ENCODE data around the gene CCDC141.
"Not testable (repeated sequence)": the region's sequence is repeated elsewhere in the genome, so short reads cannot be mapped to it uniquely, and the experiment has no call there.

CCDC141 gene, protein sequence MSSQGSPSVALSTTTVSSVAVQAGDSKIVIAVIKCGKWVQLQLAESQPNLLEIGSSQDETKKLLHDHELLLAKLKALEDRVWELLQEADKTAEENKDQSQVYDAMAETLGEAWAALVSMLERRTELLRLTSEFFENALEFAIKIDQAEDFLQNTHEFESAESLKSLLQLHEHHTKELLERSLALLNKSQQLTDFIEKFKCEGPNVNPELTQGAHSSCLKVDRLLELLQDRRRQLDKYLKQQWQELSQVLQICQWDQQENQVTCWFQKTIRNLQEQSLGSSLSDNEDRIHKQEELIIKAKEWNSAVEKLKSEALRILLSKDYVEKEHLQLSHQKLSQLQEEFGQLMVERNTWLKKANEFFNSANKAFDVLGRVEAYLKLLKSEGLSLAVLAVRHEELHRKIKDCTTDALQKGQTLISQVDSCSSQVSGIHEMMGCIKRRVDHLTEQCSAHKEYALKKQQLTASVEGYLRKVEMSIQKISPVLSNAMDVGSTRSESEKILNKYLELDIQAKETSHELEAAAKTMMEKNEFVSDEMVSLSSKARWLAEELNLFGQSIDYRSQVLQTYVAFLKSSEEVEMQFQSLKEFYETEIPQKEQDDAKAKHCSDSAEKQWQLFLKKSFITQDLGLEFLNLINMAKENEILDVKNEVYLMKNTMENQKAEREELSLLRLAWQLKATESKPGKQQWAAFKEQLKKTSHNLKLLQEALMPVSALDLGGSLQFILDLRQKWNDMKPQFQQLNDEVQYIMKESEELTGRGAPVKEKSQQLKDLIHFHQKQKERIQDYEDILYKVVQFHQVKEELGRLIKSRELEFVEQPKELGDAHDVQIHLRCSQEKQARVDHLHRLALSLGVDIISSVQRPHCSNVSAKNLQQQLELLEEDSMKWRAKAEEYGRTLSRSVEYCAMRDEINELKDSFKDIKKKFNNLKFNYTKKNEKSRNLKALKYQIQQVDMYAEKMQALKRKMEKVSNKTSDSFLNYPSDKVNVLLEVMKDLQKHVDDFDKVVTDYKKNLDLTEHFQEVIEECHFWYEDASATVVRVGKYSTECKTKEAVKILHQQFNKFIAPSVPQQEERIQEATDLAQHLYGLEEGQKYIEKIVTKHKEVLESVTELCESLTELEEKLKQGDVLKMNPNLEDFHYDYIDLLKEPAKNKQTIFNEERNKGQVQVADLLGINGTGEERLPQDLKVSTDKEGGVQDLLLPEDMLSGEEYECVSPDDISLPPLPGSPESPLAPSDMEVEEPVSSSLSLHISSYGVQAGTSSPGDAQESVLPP (N-terminal part only)

GRCh38 chr2:179049546-179050311, at the start of gene CCDC141:
Gene CCDC141 (minus strand): TSS chr2:179050137. CDS start chr2:179049941, 196 bp downstream.
- Histone ChIP-seq H3K4me3 (ENCODE audit: low read depth, low read length) (peak within 1 kb of the TSS; percentile 43), H3K9me3 (ENCODE audit: control insufficient read depth, insufficient read depth, low read depth, low read length) (no peaks in the 10 kb centered on the region), H3K36me3 (ENCODE audit: control insufficient read depth, insufficient read depth, low read length) (peaks cover 13% of the 10 kb centered on the region), H3K4me1 (ENCODE audit: control insufficient read depth, insufficient read depth, low read length) (peaks cover 41% of the 10 kb centered on the region), H3K9ac (ENCODE audit: low read length) (peak within 1 kb of the TSS; percentile 76), H3K27me3 (ENCODE audit: control insufficient read depth, insufficient read depth, low read length) (no peaks in the 10 kb centered on the region), H3K27ac (ENCODE audit: low read depth, low read length) (peak within 1 kb of the TSS; percentile 76; the same call in 1 of the 2 replicates)

- no peaks in the 10 kb centered on the region for H3K4me1 ChIP-seq (ENCODE audit: control insufficient read depth, insufficient read depth, low read length)
- H3K27ac ChIP-seq (ENCODE audit: low read depth, low read length), result no peak overlapping the region
- no peaks in the 10 kb centered on the region for H3K27me3 ChIP-seq (ENCODE audit: control insufficient read depth, insufficient read depth, low read length)
These were observed 48.2 kb upstream of the CCDC141 start for GRCh38 chr2:179098080-179098689.

GRCh38 chr2:179097131-179097530, 47.2 kb upstream of the CCDC141 start:
- Histone ChIP-seq H3K27ac (ENCODE audit: low read depth, low read length) (no peak overlapping the region), H3K9ac (ENCODE audit: low read length) (no peak overlapping the region), H3K27me3 (ENCODE audit: control insufficient read depth, insufficient read depth, low read length) (no peaks in the 10 kb centered on the region), H3K36me3 (ENCODE audit: control insufficient read depth, insufficient read depth, low read length) (no peaks in the 10 kb centered on the region), H3K4me3 (ENCODE audit: low read depth, low read length) (no peak overlapping the region), H3K9me3 (ENCODE audit: control insufficient read depth, insufficient read depth, low read depth, low read length) (peaks cover 14% of the 10 kb centered on the region), H3K4me1 (ENCODE audit: control insufficient read depth, insufficient read depth, low read length) (no peaks in the 10 kb centered on the region)

More at GRCh38 chr2:179098080-179098689, 48.2 kb upstream of the CCDC141 start:
- Histone ChIP-seq H3K36me3 (ENCODE audit: control insufficient read depth, insufficient read depth, low read length) (no peaks in the 10 kb centered on the region), H3K9ac (ENCODE audit: low read length) (no peak overlapping the region), H3K4me3 (ENCODE audit: low read depth, low read length) (no peak overlapping the region), H3K9me3 (ENCODE audit: control insufficient read depth, insufficient read depth, low read depth, low read length) (peaks cover 6% of the 10 kb centered on the region)

- no peak overlapping the region for H3K4me3 ChIP-seq (ENCODE audit: low read depth, low read length)
- H3K9me3 ChIP-seq (ENCODE audit: control insufficient read depth, insufficient read depth, low read depth, low read length), result peaks cover 14% of the 10 kb centered on the region
- no peaks in the 10 kb centered on the region for H3K4me1 ChIP-seq (ENCODE audit: control insufficient read depth, insufficient read depth, low read length)
- no peaks in the 10 kb centered on the region for H3K27me3 ChIP-seq (ENCODE audit: control insufficient read depth, insufficient read depth, low read length)
- no peaks in the 10 kb centered on the region for H3K36me3 ChIP-seq (ENCODE audit: control insufficient read depth, insufficient read depth, low read length)
- no peak overlapping the region for H3K9ac ChIP-seq (ENCODE audit: low read length)
- H3K27ac ChIP-seq (ENCODE audit: low read depth, low read length), result no peak overlapping the region
These were observed 46.2 kb upstream of the CCDC141 start for GRCh38 chr2:179096090-179096489.

- not testable (repeated sequence) for H3K4me3 ChIP-seq (ENCODE audit: low read depth, low read length); H3K27me3 ChIP-seq (ENCODE audit: control insufficient read depth, insufficient read depth, low read length); H3K4me1 ChIP-seq (ENCODE audit: control insufficient read depth, insufficient read depth, low read length); H3K9ac ChIP-seq (ENCODE audit: low read length); H3K27ac ChIP-seq (ENCODE audit: low read depth, low read length); H3K36me3 ChIP-seq (ENCODE audit: control insufficient read depth, insufficient read depth, low read length)
- H3K9me3 ChIP-seq (ENCODE audit: control insufficient read depth, insufficient read depth, low read depth, low read length), result peaks cover 14% of the 10 kb centered on the region
These were observed 43.0 kb upstream of the CCDC141 start for GRCh38 chr2:179092912-179093311.

DNA sequence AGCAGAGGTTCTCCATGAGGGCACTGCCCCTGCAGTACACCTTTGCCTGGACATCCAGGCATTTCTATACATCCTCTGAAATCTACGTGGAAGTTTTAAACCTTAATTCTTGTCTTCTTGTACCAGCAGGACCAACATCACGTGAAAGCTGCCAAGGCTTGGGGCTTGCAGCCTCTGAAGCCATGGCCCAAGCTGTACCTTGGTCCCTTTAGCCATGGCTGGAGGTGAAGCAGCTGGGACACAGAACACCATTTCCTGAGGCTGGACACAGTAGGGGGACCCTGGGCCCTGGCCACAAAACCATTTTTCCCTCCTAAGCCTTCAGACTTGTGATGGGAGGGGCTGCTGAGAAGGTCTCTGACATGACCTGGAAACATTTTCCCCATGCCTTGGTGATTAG, 32.8 kb upstream of the CCDC141 start:
- H3K4me3 ChIP-seq (ENCODE audit: low read depth, low read length), result no peak overlapping the region
- H3K9ac ChIP-seq (ENCODE audit: low read length), result no peak overlapping the region
- no peaks in the 10 kb centered on the region for H3K36me3 ChIP-seq (ENCODE audit: control insufficient read depth, insufficient read depth, low read length)
- no peaks in the 10 kb centered on the region for H3K9me3 ChIP-seq (ENCODE audit: control insufficient read depth, insufficient read depth, low read depth, low read length)
- H3K4me1 ChIP-seq (ENCODE audit: control insufficient read depth, insufficient read depth, low read length), result no peaks in the 10 kb centered on the region
- H3K27ac ChIP-seq (ENCODE audit: low read depth, low read length), result no peak overlapping the region
- no peaks in the 10 kb centered on the region for H3K27me3 ChIP-seq (ENCODE audit: control insufficient read depth, insufficient read depth, low read length)

GRCh38 chr2:179081954-179082353, 32.0 kb upstream of the CCDC141 start:
- Histone ChIP-seq H3K4me1 (ENCODE audit: control insufficient read depth, insufficient read depth, low read length) (no peaks in the 10 kb centered on the region), H3K9ac (ENCODE audit: low read length) (no peak overlapping the region), H3K27me3 (ENCODE audit: control insufficient read depth, insufficient read depth, low read length) (no peaks in the 10 kb centered on the region), H3K27ac (ENCODE audit: low read depth, low read length) (no peak overlapping the region), H3K4me3 (ENCODE audit: low read depth, low read length) (no peak overlapping the region), H3K36me3 (ENCODE audit: control insufficient read depth, insufficient read depth, low read length) (no peaks in the 10 kb centered on the region), H3K9me3 (ENCODE audit: control insufficient read depth, insufficient read depth, low read depth, low read length) (peaks cover 3% of the 10 kb centered on the region; the same call in 1 of the 2 replicates)

DNA sequence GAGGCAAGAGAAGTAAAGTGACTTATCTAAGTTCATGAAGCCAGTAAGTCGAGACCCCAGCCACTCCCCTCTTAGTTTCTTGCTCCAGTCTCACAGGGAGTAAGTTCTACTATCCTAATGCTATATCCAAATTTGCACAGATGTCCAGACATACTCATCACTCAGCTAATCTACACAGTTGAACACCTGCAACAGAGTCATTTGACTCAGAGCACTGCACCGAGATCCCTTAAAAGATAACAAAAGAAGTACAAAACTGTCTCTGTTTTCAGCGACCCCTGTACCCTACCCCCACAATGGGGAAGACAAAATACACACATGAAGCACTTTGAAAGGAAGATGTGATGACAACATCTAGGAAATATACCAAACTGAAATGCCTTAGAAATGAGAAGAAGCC, 22.6 kb upstream of the CCDC141 start:
- H3K4me1 ChIP-seq (ENCODE audit: control insufficient read depth, insufficient read depth, low read length), result no peaks in the 10 kb centered on the region
- no peak overlapping the region for H3K27ac ChIP-seq (ENCODE audit: low read depth, low read length)
- no peaks in the 10 kb centered on the region for H3K36me3 ChIP-seq (ENCODE audit: control insufficient read depth, insufficient read depth, low read length)
- H3K9me3 ChIP-seq (ENCODE audit: control insufficient read depth, insufficient read depth, low read depth, low read length), result peaks cover 11% of the 10 kb centered on the region
- H3K9ac ChIP-seq (ENCODE audit: low read length), result no peak overlapping the region
- H3K4me3 ChIP-seq (ENCODE audit: low read depth, low read length), result no peak overlapping the region
- H3K27me3 ChIP-seq (ENCODE audit: control insufficient read depth, insufficient read depth, low read length), result no peaks in the 10 kb centered on the region

- H3K4me1 ChIP-seq (ENCODE audit: control insufficient read depth, insufficient read depth, low read length), result no peaks in the 10 kb centered on the region
- H3K4me3 ChIP-seq (ENCODE audit: low read depth, low read length), result no peak overlapping the region
- no peaks in the 10 kb centered on the region for H3K27me3 ChIP-seq (ENCODE audit: control insufficient read depth, insufficient read depth, low read length)
- H3K9me3 ChIP-seq (ENCODE audit: control insufficient read depth, insufficient read depth, low read depth, low read length), result peaks cover 14% of the 10 kb centered on the region
- no peak overlapping the region for H3K9ac ChIP-seq (ENCODE audit: low read length)
- H3K36me3 ChIP-seq (ENCODE audit: control insufficient read depth, insufficient read depth, low read length), result no peaks in the 10 kb centered on the region
- no peak overlapping the region for H3K27ac ChIP-seq (ENCODE audit: low read depth, low read length)
These were observed 21.9 kb upstream of the CCDC141 start for GRCh38 chr2:179071810-179072355.
